Left lobe of liver (tissue), 2 donors: Measurements from ENCODE around the gene ELAVL1. TPM values are rescaled to one million over a fixed set of nuclear protein-coding genes. Genes with fewer than 3 reads are reported as not detected.
A peak's percentile ranks its signal among the peaks of the same experiment; 100 is the strongest.

Source experiments
- ATAC-seq: fragments of 200-7000 bp; cut with Tn5 transposase; one replicate; pipeline ENCODE4 v1.9.1; 2020; ENCODE audit warnings: mild to moderate bottlenecking, moderate library complexity
- DNase-seq: peaks from one replicate; pipeline ENCODE4 v3.0.0-alpha.2; 2020; ENCODE audit warnings: low spot score
- total RNA-seq: library from RNA; stranded (reverse); gene quantifications from one replicate; pipeline ENCODE4 v1.2.1, GENCODE V29; 2021
- donor health status: DM: no; HTN: no; CAD: no; lungs with moderate emphysema.
- donor health status: DM: no; HTN: yes; CAD: no.

The ELAVL1 gene
- total RNA-seq, 1 donor from 2014 or later = 28.6 TPM

- ATAC-seq = no peak
- no peak for DNase-seq
Observed at GRCh38 chr19:7987114-7987768, 18.2 kb downstream of the ELAVL1 start.

GRCh38 chr19:7986321-7987113 is 18.9 kb downstream of the ELAVL1 start:
- no peak for DNase-seq
- no peak for ATAC-seq

- ATAC-seq (no peak), DNase-seq (no peak)
Observed at GRCh38 chr19:7985481-7985911, 19.9 kb downstream of the ELAVL1 start.

GRCh38 chr19:7983995-7984837 is 21.2 kb downstream of the ELAVL1 start:
- no peak for DNase-seq
- ATAC-seq = no peak

- DNase-seq (no peak), ATAC-seq (no peak)
Observed at GRCh38 chr19:7983286-7983950, 22.0 kb downstream of the ELAVL1 start.

GRCh38 chr19:7982651-7983099 is 22.8 kb downstream of the ELAVL1 start:
- no peak for ATAC-seq
- DNase-seq = no peak

- DNase-seq (no peak), ATAC-seq (no peak)
Observed at GRCh38 chr19:7982103-7982502, 23.3 kb downstream of the ELAVL1 start.

GRCh38 chr19:7981661-7982060 is 23.8 kb downstream of the ELAVL1 start:
- ATAC-seq (no peak), DNase-seq (no peak)

GRCh38 chr19:7981199-7981598 is 24.2 kb downstream of the ELAVL1 start:
- no peak for DNase-seq
- peak; percentile 6 for ATAC-seq

GRCh38 chr19:7980635-7981121 is 24.8 kb downstream of the ELAVL1 start:
- no peak for DNase-seq
- ATAC-seq = peak; percentile 3

- DNase-seq (peak; percentile 72), ATAC-seq (peak; percentile 60)
Observed at GRCh38 chr19:7980168-7980567, 25.3 kb downstream of the ELAVL1 start.

- DNase-seq (peak; percentile 71), ATAC-seq (peak; percentile 71)
Observed at GRCh38 chr19:7979559-7979958, 25.9 kb downstream of the ELAVL1 start.

GRCh38 chr19:7979011-7979410 is 26.4 kb downstream of the ELAVL1 start:
- peak; percentile 66 for ATAC-seq
- no peak for DNase-seq

- no peak for ATAC-seq
Observed at GRCh38 chr19:7978179-7978825, 27.1 kb downstream of the ELAVL1 start.

GRCh38 chr19:7977723-7978040 is 27.8 kb downstream of the ELAVL1 start:
- DNase-seq (no peak), ATAC-seq (no peak)

More at GRCh38 chr19:7978179-7978825, 27.1 kb downstream of the ELAVL1 start:
- DNase-seq = no peak

- ATAC-seq (no peak), DNase-seq (no peak)
Observed at GRCh38 chr19:7977021-7977722, 28.3 kb downstream of the ELAVL1 start.

- no peak for DNase-seq
- no peak for ATAC-seq
Observed at GRCh38 chr19:7976461-7976860, 29.0 kb downstream of the ELAVL1 start.

- DNase-seq (no peak), ATAC-seq (no peak)
Observed at GRCh38 chr19:7975037-7975436, 30.4 kb downstream of the ELAVL1 start.

- DNase-seq (no peak), ATAC-seq (no peak)
Observed at GRCh38 chr19:7973883-7974282, 31.6 kb downstream of the ELAVL1 start.
